Measurements from ENCODE around the gene FRMD3. TPM values are rescaled to one million over a fixed set of nuclear protein-coding genes. Genes with fewer than 3 reads are reported as not detected.

FRMD3 gene
- total RNA-seq, 4 donors from 2014 or later: 2.2 to 5.8 (median 4.4) TPM

- no peak for DNase-seq (ENCODE audit: low spot score in 2 of 2)
- no peak overlapping the region for H3K4me3 ChIP-seq (ENCODE audit: low read depth, poor library complexity, severe bottlenecking)
- TF ChIP-seq POLR2A (IDR thresholded peaks at IDR 0.05): no peak
- TF ChIP-seq CTCF (IDR thresholded peaks at IDR 0.05): no peak
- WGBS, 2 donors: 67 to 72% methylated on average over 2 of the region's 2 CpGs
- intact Hi-C loops (cut with DNase I; ENCODE audit: low total_unique reads): no loop called here
Measured at GRCh38 chr9:83196946-83197345, 341.3 kb downstream of the FRMD3 start.

Other genes with a start within 250 kb of the FRMD3 start
- gene IDNK, start 84.7 kb upstream of the FRMD3 start, total RNA-seq: 1 to 10 TPM in 2 of 4 donors, under 1 TPM in 2; 0.53 to 5.5 (median 2.2) TPM
- 100 to 1,000 TPM in 2 of 4 donors, 10 to 100 TPM in 2; 92.7 to 120 (median 101) TPM for gene UBQLN1, start 169.6 kb upstream of the FRMD3 start, total RNA-seq

Measured in lower leg skin (tissue), 4 donors.